ENCODE results near the gene MAD1L1.

- TF ChIP-seq POLR2AphosphoS5 (IDR thresholded peaks at IDR 0.05; ENCODE audit: borderline replicate concordance, low read depth, low read length): no peak
- TF ChIP-seq EZH2 (IDR thresholded peaks at IDR 0.05): no peak
These were observed 106.1 kb downstream of the MAD1L1 start for GRCh38 chr7:2126621-2127020.
